Epithelial cell of esophagus (primary cell): ENCODE measurements around the gene NFIB.
A peak's percentile ranks its signal among the peaks of the same experiment; 100 is the strongest.

Experiments used
- DNase-seq: peaks from one replicate; pipeline ENCODE4 v3.0.0; 2010; ENCODE audit warnings: low read depth
- H3K4me3 ChIP-seq: 2 replicates; pipeline ENCODE4 v1.5.1; 2011; ENCODE audit warnings: mild to moderate bottlenecking, low read length, control low read depth
- CTCF ChIP-seq: IDR thresholded peaks from 2 replicates; pipeline ENCODE4 v1.5.1; 2011; ENCODE audit warnings: low read depth, mild to moderate bottlenecking, low read length, control low read depth, inconsistent platforms; ENCODE audit not compliant: insufficient read depth; ENCODE audit errors: missing control alignments

NFIB gene

GRCh38 chr9:14185016-14185415 is 128.9 kb downstream of the NFIB start:
- TF ChIP-seq CTCF: no peak
- no peak for DNase-seq
- no peak overlapping the region for H3K4me3 ChIP-seq

- no peak for TF ChIP-seq CTCF
- DNase-seq: peak; percentile 78
- H3K4me3 ChIP-seq: no peak overlapping the region
These were observed 130.9 kb downstream of the NFIB start for GRCh38 chr9:14183001-14183400.

GRCh38 chr9:14180960-14181537 is 132.9 kb downstream of the NFIB start:
- TF ChIP-seq CTCF: no peak
- DNase-seq: no peak
- H3K4me3 ChIP-seq: no peak overlapping the region

- TF ChIP-seq CTCF: no peak
- H3K4me3 ChIP-seq: no peak overlapping the region
These were observed 133.6 kb downstream of the NFIB start for GRCh38 chr9:14180093-14180959.

GRCh38 chr9:14179449-14179848 is 134.5 kb downstream of the NFIB start:
- H3K4me3 ChIP-seq: no peak overlapping the region
- DNase-seq: peak; percentile 48
- TF ChIP-seq CTCF: no peak

More at GRCh38 chr9:14180093-14180959, 133.6 kb downstream of the NFIB start:
- DNase-seq: no peak

- no peak for TF ChIP-seq CTCF
- H3K4me3 ChIP-seq: no peak overlapping the region
These were observed 138.2 kb downstream of the NFIB start for GRCh38 chr9:14175778-14176177.

More at GRCh38 chr9:14175778-14176177, 138.2 kb downstream of the NFIB start:
- DNase-seq: no peak
